B cell (primary cell): Measurements from ENCODE around the gene NUSAP1.

Experiments used
- EZH2 ChIP-seq: IDR thresholded peaks from 2 replicates; pipeline ENCODE4 v1.6.1; 2012; ENCODE audit warnings: borderline replicate concordance, low read depth, mild to moderate bottlenecking, moderate library complexity, low read length; ENCODE audit not compliant: insufficient read depth, poor library complexity, severe bottlenecking
- TF ChIP-seq, protein P1 (sequence below): fragments of 200-600 bp; IDR thresholded peaks from one replicate; pipeline ENCODE4 v1.8.0; 2022; ENCODE audit warnings: antibody characterized with exemption, mild to moderate bottlenecking

DNA sequence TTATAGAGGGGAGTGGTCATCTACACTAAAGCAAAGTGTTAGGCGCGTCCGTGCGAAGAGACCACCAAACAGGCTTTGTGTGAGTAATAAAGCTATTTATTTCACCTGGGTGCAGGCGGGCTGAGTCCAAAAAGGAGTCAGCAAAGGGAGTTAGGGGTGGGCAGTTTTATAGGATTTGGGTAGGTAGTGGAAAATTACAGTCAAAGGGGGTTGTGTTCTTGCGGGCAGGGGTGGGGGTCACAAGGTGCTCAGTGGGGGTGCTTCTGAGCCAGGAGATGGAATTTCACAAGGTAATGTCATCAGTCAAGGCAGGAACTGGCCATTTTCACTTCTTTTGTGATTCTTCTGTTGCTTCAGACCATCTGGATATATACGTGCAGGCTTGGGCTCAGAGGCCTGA, 47.4 kb upstream of the NUSAP1 start:
- TF ChIP-seq, protein P1, sequence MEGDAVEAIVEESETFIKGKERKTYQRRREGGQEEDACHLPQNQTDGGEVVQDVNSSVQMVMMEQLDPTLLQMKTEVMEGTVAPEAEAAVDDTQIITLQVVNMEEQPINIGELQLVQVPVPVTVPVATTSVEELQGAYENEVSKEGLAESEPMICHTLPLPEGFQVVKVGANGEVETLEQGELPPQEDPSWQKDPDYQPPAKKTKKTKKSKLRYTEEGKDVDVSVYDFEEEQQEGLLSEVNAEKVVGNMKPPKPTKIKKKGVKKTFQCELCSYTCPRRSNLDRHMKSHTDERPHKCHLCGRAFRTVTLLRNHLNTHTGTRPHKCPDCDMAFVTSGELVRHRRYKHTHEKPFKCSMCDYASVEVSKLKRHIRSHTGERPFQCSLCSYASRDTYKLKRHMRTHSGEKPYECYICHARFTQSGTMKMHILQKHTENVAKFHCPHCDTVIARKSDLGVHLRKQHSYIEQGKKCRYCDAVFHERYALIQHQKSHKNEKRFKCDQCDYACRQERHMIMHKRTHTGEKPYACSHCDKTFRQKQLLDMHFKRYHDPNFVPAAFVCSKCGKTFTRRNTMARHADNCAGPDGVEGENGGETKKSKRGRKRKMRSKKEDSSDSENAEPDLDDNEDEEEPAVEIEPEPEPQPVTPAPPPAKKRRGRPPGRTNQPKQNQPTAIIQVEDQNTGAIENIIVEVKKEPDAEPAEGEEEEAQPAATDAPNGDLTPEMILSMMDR: no peak
- TF ChIP-seq EZH2: no peak
